Limb (tissue), 2 donors: ENCODE data around the gene KCNAB1.

Experiments used
- DNase-seq, 2 donors: peaks; one replicate each; pipeline ENCODE4 v3.0.0-alpha.2; 2016; ENCODE audit errors: extremely low spot score in 2 of 2

Gene KCNAB1

DNA sequence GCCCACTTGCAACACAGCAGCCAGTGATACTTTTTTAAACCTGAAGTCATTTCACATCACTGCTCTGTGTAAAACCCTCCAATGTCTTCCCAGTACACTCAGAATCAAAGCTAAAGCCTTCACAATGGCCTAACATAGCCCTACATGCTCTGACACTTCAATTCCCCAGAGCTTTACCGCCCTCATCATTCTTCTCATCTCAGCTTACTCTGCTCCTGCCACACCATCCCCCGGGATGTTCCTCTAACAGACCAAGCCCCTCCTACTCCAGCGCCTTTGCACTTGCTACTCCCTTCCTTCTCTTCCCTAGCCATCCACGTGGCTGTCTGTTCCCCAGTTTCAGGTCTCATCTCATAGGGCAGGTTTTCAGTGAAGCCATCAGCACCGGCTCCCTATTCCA, 240.6 kb downstream of the KCNAB1 start:
- no peak for DNase-seq

DNA sequence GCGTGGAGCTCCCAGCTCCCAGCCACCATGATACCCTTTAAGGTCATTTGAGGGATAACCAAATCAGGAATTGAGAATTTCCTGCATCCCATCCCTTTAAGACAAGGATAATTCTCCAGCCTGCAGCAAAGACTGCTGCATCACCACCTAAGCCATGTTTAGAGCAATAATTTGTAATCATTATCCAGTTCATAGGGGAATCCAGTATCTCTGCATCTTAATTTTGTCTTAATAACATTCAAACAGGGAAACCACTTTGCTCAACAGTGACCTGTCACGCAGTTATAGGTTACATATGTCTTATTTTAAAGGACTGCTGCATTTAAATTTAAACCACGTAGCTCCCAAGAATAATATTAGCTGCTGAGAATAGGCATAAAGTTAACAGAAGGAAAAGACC, 246.2 kb downstream of the KCNAB1 start:
- DNase-seq, result no peak

DNA sequence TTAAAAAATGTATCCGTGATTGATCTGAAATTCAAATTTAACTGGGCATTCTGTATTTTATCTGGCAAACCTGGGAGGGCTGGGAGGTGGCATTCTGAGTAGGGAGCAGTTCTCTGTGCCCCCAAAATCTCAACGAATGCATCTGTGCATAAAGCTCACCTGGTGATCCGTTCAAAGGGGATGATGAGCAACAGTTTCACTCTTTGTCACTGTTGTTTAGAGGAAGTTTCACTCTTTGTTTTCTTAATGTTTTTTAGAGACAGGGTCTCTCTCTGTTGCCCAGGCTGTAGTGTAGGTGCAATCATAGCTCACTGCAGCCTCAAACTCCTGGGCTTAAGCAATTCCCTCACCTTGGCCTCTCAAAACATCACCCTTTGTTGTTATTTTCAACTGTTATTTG, 247.8 kb downstream of the KCNAB1 start:
- no peak for DNase-seq

DNA sequence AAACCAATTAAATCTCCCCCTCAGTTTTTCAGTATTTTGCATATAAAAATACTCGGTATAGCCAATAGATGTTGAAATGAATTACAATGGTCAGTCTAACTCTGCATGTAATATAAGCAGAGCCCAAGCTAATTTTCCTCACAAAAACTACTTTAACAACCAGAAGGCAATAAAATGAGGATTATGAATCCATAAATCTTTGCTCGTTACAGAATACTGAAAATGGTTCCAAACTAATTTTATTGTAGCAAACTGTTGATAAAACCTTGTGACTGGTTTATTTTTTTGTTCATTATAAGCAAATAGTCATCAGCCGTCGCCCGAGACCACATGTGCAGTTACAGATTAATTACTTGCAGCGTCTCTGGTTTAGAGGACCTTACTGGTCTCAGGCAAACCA, 251.3 kb downstream of the KCNAB1 start:
- no peak for DNase-seq

DNA sequence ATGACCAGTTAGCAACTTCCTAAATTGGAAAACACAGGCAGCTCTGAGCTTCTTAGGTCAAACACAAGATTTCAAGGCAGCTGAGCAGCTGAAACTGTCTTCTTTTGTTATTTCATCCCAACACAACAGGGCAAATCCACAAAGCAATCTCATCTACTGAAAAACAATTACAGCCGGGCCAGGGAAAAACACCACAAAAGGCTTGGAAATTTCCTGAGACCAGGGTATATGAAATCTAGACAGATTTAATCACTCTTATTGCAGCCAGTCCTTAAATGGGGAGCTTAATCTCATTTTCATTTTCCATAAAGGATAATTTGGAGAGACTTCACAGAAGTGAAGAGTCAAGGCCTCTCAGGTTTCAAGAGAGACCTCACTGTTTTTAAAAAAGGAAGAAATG, 252.7 kb downstream of the KCNAB1 start:
- DNase-seq, result no peak

DNA sequence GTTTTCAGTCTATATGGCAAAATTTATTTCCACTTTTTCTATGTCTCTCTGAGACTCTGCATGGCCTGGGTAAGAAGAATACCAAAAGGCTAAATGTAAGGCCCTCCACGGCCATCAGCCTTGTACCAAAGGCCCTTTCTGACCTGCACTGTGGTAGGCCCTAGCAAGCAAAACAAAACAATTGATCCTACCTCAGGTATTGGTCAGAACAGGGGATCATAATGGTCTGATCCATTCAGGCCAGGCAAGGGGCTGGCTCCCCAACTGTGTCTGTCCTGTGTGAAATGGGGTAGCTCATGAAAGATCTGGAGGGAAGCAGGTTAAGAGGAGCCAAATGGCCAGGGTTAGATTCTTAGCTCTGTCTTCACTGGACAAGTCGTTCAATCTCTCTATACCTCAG, 253.3 kb downstream of the KCNAB1 start:
- no peak for DNase-seq

DNA sequence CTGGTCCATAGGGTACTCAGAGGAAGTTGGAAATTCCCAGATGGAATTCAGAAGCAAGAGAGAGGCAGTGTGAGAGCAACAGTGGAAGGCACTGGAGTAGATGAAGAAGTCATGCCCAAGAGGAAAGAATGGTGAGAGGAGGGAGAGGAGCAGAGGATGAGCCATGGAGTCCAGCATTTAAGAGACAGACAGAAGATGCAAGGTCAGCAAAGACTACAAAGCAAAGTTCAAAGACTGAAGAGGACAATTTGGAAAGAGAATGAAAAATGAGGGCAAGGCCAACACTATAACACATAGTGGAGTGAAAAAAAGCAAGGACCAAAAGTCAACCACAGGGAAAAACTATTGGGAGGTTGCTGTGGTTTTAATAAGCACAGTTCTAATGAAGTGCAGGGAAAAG, 255.8 kb downstream of the KCNAB1 start:
- no peak for DNase-seq

DNA sequence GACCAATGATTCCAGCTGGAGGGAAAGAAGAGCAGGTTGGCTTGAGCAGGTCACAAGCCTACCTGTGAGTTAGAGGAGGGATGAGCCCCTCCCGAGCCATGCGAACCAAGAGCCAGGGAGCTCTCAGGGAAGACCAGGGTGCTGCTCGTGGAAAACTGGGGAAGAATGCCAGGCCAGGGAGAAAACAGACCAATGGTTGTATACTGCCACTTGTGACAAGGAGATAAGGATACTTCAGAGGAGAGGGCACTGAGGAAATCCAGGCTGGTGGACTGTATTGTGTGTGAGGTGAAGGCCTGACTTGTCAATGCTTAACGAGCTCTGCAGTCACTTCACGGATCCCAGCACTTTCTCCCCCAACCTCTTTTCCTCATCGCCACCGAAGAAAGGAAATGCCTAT, 256.9 kb downstream of the KCNAB1 start:
- DNase-seq, result no peak

DNA sequence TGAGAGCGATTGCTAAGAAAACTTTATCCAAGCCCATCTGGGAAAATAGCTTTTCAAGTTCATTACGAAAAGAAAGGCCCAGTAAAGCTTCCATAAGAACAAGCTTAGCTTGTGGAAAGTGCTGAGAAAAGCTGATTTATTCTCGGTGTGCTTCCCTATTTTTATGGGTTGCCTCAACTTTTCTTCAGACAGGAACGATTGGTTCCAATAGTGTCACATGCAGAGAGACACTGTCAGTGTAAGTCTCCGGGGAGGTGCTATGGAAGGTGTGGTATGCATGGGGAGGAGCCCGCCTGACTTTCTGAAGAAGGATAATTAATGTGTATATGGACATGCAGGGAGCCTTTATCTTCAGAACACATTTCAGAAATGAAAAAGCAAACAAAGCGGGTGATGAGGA, 257.3 kb downstream of the KCNAB1 start:
- no peak for DNase-seq

DNA sequence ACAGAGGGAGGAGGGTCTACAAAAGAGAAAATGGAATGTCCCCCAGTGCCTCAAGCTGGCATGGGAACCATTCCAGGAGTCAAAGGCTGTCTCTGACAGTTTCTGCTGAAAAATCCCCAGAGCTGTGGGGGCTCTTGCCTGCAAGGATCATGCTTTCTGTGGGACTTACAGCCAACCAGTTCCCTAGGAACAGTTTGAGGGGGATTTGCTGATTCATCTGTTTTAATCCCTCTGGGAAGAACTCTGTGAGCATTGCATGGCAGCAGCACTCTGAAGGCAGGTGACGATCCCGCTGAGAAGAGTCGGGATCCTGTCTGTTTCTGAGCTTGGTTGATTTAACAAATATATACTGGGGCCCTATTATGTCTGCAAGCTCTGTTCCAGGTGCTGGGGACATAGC, 258.5 kb downstream of the KCNAB1 start:
- DNase-seq, result no peak

DNA sequence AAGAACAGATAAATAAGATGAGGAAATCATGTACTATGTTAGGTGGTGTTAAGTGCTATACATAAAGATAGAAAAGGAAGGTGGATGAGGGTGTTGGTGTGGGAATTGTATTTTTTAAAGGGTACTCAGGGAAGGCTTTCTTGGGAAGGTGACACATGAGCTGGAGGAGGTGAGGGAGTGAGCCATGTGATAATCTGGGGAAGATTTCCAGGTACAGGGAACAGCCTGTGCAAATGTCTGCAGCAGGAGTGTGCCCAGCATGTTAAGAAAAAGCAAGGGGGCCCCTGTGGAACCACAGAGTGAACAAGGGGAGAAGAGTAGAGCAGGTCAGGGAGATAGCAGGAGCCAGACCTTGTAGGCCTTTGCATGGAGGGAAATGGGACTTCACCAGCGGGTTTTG, 258.9 kb downstream of the KCNAB1 start:
- no peak for DNase-seq

DNA sequence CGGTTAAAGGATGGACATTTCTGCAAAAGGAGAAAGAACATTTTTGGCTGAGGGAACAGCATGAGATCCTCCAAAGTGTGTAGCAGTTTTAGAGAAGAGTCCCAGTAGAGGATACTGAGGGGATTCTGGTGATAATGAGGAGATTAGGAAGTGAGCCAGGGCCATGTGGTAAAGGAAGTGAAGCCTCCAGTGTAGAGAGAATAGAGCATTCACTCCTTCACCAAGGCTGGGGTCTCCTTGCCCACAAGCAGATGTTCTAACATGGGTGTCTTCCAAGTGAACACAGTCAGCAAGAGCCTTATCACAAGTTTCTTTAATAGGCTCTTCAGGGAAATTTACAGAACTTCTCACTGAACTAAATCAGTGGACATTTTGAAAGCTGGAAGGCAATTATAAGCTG, 260.9 kb downstream of the KCNAB1 start:
- DNase-seq, result no peak

DNA sequence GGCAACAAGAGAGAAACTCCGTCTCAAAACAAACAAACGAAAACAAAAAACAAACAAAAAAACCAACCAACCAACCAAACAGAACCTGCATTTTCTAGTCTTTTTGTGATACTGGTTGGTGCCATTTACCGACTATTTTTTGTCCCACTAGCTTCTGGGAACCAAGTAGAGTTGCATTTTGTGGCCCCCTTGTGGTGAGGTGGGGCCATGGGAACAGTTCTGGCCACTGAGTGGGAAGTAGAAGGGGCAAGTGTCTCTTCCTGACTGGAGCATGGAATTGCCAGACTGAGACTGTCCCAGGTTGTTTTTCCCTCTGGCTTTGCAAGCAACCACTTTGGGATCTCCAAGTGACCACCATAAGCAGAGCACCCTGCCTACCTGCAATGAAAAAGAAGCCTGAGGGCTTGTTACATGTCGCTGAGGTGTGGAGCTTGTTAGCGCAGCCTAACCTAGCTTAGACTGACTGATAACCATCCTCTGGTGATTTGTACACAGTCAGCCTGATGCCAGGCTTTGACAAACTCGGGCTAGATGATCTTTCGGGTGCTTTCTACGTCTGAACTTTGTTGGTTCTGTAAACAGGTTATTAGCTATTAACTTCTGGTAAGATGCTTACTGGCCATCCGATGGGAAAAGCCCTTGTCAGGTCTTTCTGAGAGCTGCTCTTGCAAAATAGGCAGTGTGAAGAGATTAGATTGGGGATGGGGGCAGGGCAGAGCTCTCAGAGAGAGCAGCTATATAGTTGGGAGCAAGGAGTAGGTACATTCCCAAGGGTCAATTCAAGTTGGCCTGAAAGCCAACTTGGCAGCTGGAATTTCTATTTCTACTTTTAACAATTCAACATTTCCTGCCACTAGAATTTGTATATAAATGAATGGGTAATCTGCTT, 262.3 kb downstream of the KCNAB1 start:
- no peak for DNase-seq

DNA sequence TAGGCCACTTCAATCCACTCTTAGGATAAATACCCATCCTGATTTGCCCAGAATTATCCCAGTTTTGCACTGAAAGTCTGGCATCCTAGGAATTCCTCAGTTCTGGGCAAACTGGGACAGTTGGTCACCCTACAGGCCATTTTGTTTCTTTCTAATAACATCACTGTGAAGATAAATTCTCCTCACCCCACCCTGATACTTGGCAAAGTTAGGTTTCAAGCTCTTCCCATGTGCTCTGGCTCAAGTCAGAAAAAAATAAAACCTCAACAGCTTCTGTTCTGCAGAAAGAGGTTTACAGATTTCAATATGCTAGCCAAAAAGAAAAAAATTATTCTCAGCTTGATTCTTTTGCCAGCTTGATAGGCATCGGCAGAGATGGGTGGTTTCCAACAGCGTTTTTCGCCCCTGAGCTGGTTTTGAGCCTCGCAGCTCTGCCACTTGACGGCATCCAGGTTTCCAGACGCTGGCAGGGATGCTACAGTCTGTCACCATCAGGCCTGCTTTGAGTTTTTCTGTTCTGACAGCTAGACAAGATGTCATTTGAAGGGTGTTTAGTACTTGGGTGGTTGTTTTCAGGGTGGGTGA, 263.2 kb downstream of the KCNAB1 start:
- no peak for DNase-seq

DNA sequence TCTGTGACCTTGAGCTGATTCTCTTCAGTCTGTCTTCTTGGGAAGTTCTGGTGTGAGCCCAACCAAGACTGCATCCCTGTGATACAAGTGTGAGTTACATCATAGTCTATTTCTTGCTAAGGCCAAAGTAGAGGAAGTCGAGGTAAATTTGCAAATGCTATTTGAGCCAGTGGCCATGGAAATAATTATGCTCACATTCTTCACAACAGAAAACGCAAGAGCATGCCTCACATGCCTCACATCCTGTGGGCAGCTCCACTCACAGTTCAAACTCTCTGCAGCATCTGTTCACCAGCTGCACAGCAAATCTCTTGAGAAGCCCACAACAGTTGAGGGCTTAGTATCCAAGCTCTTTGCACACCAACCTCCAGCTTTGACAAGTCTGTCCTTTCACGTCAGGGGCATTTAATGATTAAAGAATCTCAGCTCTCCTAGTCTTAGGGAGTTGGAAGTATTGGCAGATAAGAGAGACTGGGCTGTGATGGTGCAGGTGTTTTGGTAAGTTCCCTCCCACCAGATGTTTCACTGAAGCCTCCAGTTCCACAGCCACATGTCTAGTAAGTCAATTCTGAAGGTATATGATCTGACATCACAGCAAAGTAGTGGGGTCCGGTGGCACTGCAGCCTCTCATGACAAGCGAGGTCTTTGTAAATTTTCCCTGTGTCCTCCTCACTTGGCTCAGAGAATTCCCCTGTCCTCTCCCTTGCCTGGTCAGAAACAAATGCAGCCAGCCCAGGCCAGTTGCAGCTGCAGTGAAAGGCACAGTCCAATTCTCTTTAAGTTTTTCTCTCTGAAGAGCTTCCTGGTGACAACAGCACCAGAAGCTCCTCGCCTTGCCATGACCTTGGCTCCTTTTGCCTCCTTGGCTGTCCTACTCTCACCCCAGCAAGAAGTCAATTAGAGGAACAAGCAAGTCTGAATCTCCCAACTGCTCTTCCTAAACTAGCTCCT, 268.4 kb downstream of the KCNAB1 start:
- peak; percentile 55 to 77 for DNase-seq

DNA sequence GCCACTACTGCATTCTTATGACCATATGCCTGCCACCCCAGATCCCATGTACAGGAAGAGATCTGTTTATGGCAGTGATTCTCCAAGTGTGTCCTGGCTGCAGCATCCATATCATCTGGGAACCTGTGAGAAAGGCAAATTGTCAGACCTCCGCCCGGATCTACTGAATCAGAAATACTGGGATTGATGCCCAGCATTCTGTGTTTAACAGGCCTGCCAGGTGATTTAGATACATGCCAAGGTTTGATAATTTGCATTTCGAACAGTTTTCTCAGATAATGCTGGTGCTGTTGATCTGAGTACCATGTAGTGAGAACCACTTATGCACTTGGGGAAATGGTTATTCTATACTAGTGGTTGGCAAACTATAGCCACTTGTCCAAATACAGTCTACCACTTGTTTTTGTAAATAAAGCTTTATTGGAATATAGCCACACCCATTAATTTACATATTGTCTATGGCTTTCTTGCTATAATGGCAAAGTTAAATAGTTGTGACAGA, 269.1 kb downstream of the KCNAB1 start:
- no peak for DNase-seq

DNA sequence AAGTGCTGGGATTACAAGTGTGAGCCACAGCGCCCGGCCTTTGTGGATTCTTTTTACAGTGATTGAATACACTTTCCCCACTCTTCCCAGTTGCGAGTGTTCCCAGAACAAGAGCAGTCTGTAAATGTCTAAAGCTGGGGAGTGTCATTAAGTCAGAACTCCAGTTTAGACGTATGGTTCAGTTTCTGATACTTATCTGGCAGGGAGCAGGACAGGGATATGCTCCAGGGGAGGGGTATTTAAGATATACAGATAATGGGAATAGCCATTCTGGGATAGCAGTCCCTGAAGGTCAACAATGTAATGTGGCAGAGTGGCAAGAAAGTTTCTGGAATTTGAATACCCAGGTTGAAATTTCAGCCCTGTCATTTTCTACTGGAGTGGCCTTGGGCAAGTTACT, 270.5 kb downstream of the KCNAB1 start:
- DNase-seq, result no peak

DNA sequence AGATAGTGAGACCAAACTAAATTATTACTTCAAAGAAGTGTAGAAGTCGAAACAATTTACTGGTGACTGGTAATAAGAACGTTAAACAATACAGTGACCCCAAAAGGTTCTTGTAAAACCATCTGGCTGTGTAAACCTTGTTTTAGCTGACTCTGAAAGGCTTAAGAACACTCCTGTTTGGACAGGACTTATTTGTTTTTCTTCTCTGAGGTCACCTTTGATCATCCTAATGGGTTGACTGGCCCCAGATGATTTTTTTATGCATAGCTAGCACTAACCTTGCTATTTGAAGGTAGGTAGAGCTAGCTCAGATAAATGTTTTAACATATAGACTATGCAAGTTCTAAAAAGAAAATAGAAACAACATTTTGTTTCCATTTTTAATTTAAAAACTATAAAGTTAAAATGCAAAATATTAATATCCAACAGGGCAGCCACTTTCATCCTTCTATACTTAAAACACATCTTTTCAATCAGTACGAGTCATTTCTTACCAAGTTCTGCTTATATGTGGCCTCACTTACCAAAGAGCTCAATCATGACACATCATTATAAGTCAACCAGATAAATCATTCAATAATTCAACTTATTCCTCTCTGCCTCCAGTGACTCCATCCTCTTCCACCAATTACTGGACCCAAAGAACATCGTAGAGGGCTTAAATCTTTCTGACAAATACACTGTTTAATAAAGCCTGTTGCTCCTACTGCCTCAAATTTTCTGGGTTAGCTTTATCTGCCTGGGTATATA, 275.8 kb downstream of the KCNAB1 start:
- DNase-seq, result no peak

DNA sequence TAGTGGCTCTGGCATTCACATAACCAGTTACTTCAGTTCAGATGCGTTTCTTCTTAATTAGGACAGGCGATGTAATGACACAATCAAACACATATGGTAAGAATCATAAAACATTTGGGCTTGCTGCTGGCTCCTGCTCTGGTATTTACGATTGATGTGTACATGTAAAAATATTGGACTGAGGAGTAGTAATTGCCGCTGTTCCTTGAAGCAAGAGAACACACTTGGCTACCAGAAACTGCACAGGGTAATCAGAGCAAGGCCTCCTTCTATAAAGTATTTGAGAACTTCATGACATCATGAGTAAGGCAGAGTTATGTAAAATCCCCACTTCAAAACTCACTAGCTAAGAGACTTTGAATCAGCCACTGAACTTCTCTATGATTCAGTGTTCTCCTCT, 276.5 kb downstream of the KCNAB1 start:
- no peak for DNase-seq

DNA sequence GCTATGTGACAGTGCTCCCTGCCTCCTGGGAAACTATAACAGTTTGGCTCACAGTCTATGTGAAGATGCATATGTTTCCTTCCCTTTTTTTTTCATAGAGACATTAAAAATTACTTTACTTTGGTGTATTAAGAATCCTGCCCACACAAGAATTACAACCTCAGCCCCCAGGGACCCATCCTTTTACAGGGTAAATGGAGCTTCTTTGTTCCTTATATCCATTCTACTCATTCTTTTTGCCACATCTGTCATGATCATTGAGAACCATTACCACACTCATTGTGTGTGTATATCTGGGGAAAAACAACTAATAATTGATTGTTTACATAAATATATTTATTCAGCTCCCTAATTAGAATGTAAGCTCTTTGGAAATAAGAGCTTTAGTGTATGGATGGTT, 277.2 kb downstream of the KCNAB1 start:
- DNase-seq, result no peak

DNA sequence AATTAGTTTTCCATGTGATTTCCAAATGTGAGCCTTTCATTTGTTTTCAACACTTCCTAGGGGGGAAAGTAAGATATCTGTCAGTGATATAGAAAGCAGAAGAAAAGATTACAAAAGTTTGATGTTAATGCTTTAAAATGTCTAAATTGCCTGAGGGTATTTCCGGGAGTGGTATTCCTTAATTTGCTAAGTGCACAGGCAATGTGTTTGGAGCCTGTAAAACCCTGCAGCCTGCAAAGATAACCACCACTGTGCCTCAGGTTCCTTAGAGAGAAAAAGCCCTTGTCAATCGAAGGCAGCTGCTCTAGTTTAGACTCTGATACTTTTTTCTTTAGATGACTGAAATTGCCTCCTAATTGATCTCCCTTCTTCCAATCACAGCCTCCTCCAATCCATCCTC, 279.7 kb downstream of the KCNAB1 start:
- DNase-seq, result no peak
